AG08396 (cell line): ENCODE measurements around the gene RAD51B.

ENCODE experiments used
- DNase-seq: peaks from one replicate; pipeline ENCODE4 v3.0.0; 2012; ENCODE audit warnings: low spot score, mixed read lengths

RAD51B gene

DNA sequence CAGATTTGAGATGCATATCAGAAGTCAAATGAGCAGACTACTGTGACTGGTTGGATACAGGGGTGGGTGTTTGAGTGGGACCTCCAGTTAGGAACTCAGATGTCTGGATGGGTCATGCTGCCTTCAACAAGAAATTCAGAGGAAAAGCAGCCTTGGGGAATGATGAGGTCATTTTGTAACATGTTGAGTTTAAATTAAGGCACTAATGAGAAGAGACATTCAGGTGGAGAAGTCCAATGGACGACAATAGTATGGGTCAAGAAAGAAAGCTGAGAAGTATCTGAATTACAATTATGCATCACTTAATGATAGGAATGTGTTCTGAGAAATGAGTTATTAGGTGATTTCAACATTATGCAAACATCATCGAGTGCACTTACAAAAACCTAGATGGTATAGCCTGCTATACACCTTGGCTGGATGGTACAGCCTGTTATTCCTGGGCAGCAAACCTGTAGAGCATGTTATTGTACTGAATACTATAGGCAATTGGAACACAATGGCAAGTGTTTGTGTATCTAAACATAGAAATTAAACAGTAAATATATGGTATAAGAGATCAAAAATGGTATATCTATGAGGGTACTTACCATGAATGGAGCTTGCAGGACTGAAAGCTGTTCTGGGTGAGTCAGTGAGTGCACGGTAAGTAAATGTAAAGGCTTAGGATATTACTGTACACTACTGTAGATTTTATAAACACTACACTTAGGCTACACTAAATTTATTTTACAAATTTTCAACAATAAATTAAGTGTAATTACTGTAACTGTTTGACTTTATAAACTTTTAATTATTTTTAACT is 414.7 kb downstream of the RAD51B start:
- DNase-seq = no peak

DNA sequence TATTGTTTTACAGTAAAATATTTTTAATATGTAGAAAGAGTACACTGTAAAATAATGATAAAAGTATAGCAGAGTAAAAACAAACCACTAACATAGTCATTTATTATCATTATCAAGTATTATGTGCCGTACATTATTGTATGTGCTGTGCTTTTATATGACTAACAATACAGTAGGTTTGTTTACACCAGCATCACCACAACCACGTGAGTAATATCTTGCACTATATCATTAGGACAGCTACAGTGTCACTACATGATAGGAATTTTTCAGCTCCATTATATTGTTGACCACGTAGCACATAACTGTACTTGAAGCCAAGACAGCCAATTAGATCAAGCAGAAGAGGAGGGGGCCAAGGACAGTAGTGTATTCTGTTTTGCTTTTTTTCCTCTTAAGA is 415.4 kb downstream of the RAD51B start:
- no peak for DNase-seq

DNA sequence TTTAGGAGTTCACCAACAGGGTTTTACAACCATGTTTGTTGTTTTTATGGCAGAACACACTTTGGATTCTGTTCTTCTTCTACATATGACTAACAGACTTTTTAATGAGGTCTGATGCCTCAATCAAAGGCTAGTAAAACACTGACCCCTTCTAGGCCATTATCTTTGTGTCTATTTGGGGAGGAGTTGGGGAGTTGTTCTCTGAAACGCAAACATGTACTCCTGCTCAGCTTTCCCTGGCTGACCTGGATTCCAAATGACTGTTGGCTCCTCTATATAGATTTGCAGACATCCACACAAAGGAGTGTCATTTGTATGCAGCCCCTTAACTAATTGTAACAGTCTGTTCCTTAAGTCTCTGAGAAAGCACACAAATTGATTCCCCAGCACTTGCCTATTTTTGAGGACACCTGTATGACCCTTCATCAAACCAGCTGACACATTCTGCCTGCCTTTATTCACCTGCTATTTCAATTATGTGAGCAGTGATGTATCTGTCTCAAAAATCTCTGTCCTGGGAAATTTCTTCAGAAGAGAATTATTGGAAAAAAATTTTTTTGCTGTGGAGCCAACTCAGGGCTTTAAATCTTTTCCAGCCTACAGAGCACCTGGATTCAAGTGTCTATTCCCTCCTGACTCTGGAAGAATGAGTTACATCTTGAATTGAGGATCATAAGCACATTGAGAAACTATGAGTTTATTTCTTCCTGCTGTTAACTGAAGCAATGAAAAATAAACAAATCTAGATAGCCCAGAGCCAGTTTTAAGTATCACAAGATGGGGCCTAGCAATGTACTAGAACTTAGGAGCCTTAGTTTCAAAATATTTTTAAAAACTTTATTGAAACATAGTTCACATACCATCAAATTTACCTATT is 417.2 kb downstream of the RAD51B start:
- no peak for DNase-seq

- DNase-seq = no peak
Measured at GRCh38 chr14:68238551-68238950, 419.0 kb downstream of the RAD51B start.

DNA sequence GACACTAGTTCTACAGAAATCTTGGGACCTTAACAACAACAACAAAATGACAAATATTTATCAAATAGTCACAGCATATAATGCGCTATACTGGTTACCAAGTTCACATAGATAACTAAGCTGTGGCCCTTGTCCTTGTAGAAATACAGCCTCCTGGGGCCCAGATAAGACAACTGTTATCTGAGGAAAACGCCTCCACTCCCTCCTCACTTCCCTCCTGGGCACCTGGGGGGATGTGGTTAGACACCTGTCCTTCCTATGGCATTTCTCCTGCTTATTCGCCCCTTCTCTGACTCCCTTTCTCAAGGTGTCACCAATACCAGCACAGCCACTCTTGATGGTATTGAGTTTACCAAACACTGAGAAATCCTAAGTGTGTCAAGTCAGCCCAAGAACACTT is 419.4 kb downstream of the RAD51B start:
- DNase-seq = no peak

- no peak for DNase-seq
Measured at GRCh38 chr14:68239988-68240771, 420.6 kb downstream of the RAD51B start.

DNA sequence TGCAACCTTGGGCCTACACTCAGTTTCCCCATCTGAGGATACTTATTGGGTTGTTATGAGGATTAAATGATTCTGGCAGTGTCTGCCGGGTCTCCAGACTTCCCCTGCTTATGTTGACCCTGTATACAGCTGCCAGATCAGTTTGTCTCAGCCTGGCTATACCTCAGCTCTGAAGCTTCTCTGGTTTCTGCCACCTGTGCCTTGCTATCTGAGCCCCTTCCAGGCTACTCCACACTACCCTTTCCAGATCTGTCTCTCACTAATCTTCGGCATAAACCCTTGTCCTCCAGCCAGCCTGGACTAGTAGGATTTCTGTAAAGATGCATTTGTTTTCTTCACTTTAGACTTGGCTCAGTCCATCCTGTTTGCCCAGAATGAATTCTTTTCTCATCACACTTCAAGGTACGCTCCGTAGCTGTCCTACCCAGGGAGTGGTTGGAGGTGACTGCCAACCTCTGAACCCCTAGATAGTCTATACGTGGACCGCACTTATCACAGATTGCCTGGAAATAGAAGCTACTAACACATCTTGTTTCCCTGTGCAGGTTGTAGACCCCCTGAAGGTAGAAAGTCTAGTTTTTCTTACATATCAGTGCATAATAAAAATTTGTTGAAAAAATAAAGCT is 422.4 kb downstream of the RAD51B start:
- DNase-seq = no peak

GRCh38 chr14:68243450-68244010 is 424.0 kb downstream of the RAD51B start:
- no peak for DNase-seq

DNA sequence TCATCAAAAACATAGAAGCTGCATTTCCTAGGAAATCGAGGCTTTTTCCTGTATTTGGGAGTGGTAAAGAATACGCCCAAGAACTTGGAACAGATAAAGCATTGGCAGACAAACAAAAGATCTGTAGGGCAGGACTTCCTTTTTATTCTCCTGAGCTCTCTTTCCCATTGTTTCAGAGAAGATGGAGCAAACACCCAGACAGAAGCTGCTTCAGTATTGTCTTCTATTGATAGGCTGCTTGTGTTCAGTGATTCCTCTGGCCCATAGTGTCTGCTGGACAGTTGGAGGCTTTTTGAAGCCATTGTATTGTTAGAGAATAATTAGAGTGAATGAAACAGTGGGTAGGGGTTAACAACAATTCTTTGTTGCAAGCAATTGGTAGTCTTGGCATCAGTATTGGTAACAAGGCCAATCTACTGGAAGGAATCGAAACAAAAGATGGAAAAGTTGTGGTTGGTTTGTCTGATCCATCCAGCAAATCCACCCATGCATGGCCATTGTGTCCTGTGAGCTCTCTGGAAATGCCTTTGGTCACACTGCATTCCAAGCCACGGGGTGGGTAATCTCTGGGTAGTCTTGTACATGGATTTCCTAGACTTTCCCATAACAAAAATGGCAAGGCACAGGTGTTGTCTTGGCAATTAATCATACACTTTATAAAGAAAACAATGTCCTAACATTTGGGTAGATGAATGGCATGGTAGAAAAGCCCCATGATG is 424.8 kb downstream of the RAD51B start:
- DNase-seq = no peak

DNA sequence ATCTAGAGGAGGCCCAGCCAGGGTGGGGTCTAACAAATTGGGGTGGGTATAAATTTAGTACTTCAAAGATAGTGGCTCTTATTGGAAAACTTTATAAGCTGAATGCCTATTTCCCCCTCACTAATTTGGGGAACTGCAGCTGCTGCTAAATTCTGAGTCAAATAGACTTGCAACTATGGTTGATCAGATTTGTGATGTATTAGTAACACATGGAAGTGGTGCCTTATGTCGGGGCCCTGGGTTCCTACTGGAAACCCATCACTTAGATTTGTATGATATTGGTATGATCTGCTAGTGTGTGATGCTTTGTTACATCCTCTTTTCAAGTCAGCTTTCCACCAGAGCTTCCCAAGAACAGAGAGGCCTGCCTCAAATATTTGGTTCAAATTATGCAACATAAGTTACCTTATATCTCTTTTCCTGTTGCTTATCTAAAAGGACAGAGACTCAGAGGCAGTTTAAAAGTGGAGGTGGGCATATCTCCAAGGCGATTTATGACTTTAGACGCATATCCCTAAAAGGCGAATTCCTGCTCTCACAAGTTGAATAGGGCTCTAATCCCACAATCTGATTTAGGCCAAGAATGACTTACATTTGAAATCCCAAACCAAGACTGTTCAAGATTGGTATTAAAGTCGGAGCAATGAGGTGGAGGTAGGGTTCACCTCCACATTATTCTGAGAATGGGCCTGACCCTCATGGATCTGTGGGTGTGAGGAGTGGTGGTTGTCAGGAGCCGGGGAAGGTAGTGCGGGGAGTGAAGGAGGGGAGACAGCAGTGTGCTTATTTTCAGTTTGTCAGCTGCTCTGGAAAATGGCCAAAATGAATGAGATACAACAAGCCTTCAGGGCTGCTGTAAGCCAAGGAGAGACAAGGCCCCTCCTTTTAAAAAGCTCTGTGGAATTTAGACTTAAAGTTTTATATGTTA is 425.8 kb downstream of the RAD51B start:
- peak; percentile 16 for DNase-seq

DNA sequence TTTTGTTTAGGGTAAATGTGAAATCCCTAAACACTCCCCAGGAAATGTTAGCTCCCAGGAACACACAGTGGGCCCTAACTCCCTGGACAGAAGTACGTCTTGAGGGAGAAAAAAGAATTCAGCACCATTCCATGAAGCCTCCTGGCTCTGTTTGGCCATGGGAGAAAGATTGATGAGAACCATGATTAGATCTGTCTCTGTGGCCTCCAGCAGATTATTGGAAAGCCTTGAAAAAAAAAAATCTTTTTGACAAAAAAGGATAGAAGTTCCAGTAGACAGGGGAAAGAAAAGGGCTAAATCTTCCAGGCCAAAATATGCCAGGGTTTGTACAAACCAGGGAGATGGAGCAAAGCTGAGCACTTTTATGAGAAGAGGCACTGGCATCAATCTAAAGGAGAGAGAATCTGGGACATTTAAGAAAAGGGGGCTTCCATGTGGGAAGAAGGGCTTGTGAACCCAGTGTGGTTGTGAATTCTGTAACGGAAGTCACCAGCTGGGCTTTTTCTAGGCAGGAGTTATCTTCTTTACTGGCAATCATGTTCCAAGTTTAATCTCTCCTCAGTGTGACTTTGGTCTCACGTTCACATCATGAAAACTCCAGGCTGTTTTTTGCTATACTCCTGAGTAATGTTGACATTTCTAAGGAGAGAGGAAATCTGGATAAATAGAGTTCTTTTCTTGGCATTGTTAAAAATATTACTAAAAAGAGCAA is 426.7 kb downstream of the RAD51B start:
- no peak for DNase-seq

DNA sequence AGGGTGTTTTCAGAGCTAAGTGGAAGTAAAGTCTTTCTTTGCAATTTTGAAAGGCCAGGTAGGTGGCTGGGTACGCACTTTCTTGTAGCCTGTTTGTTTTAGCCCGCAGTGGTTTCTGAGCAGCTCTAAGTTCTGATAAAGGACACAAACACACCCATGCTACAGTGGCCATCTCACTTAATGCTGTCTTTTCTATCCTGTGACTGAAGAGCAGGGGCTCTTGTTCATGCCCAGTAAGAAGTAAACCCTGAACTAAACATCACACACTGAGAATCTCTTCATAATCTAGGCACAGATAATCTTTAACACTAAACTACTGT is 427.2 kb downstream of the RAD51B start:
- DNase-seq = no peak

DNA sequence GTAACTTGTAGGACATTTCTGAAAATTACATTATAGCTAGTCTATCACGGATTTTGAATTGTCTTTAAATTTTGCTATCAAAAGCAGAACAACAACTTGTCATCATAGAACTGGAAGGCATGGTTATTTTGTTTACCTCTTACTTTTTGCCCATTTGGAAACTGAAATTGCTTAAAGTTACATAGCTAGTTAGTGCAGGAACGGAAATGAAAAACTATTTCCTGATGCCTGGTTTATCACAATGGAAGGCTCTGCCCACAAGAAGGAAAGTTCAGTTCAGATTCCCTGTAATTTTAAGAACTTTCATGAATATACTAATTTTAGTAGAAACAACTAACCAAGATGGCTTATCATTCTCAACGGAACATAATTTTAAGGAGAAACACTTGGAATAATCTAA is 427.7 kb downstream of the RAD51B start:
- DNase-seq = no peak

DNA sequence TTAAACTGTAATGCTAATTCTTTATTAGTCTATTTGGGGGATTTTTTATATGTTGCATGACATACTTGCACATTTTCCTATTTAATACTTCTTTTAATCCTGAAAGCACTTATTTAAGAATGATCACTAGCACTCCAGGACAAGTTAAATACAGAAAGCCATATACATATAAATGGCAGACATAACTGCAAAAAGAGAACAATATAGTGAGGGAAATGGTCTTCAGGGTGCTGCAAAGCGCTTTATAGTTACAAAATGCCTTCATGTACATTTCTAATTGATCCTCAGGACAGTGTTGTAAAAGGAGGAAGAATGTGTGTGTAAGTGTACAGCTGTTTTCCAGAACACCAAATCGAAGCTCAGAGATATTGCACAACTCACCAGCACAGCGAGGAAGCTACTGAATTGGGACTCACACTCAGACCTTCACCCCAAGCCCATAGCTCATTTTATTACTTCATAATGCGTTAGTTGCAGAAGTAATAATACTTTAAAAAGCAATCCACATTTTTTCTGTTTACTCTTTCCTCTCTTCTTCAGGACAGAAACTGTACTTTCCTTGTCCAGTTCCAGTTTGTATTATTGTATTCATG is 428.2 kb downstream of the RAD51B start:
- DNase-seq = no peak

GRCh38 chr14:68248481-68249255 is 429.1 kb downstream of the RAD51B start:
- peak; percentile 33 for DNase-seq

DNA sequence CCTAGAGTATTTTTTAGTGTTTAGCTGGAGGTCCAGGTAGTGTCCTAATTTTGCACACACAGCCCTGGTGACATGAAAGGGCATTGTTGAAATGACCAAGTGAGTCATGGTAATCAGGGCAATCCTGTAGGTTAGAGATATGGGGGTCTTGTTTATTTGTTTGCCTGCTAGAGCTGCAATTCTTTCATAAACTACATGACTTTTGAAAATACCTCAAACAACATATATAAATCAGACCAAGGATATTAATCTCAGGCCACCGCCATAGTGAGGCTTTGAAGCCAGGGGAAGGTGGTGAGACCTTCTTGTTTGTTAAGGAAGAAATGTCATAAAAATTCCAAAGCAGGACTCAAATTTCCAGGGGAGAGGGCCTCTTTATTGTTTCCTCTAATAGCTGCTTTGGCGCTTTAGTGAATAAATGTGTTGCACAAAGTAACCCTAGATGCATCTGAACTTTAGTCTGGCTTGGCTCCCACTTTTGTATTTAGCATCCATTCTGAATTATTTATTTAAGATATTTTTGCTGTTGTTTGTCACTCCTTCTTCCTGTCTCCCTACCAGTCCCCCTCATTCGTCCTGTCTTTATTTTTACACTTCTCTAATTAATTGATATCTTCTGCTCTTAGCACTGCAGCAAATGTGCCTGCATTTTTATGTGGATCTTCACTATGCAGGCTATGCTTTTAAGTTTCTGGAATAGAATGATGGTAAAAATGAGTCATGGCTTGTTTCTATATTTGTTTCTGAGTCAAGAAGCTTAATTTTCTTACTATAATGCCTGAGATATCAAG is 430.3 kb downstream of the RAD51B start:
- DNase-seq = no peak
